Cortex of kidney (tissue), 1 donor: ENCODE results near the gene RBMY1B.
"Not testable (repeated sequence)": the region's sequence is repeated elsewhere in the genome, so short reads cannot be mapped to it uniquely, and the experiment has no call there.

Experiments
- DNase-seq: peaks from one replicate; lab custom pipeline; 2025; lab: John Stamatoyannopoulos, UW

The RBMY1B gene

DNA sequence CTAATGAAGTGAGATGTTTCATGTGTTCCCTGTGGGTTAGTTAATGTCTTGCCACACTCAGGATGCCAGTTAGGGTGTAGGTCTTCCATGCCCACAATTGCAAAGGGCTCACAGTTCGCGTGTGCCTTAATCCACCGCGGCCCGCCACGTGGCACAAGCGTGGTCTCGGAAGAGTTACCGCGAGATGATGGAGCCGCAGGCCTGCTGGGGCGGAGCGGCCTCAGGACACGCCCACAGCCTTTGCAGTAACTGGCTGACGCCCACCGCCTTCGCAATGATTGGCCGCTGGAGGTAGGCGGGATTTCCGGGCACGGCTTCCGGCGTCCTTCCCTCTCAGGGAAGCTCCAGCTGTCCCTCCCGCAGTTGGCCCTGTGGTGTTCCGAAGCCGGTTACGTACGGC lies at the start of gene RBMY1B:
TSS of gene RBMY1B (plus strand) at position 301 of the 400 bp plus-strand sequence. CDS start 2,013 bp downstream, outside the sequence.
- not testable (repeated sequence) for DNase-seq

DNA sequence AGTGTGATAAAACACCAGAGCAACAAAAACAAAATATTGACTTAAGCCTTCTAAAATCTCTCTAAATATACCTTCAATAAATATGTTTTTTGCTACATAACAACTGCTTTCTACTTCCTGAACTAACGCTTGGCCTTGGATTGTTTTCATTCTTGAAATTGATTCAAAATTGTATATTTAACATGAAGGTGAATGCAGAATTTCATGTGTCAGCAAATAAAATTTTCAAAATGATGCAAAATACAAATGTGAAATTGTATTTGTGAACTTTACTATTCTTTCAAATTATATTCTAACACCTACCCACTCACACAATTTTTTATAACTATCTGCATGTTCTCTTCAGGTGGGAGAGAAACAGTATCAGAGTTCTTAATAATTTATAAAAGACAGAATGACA lies 48.2 kb upstream of the RBMY1B start:
- not testable (repeated sequence) for DNase-seq

DNA sequence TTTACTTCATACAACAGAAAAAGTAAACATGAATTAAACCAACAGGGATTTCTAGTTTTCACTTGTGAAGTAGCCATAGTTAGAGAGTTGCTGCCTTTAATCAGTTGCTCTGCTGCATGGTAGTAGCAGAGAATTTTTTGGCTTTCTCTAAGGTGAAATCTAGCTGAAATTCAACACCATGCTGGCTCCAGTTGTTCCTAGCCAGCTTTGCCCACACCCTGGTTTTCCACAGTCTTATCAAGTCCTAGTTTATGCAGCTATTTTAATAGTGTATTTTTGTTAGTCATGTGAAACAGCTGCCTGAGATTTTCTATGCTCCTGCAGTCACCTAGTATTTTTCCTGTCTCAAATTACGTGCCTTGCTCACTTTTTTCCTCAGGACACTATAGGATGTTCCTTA lies 28.2 kb upstream of the RBMY1B start:
- no peak for DNase-seq

DNA sequence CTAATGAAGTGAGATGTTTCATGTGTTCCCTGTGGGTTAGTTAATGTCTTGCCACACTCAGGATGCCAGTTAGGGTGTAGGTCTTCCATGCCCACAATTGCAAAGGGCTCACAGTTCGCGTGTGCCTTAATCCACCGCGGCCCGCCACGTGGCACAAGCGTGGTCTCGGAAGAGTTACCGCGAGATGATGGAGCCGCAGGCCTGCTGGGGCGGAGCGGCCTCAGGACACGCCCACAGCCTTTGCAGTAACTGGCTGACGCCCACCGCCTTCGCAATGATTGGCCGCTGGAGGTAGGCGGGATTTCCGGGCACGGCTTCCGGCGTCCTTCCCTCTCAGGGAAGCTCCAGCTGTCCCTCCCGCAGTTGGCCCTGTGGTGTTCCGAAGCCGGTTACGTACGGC lies 23.4 kb downstream of the RBMY1B start, which contains the start of gene RBMY1A1:
TSS of gene RBMY1A1 (plus strand) at position 301 of the 400 bp plus-strand sequence. CDS start 2,013 bp downstream, outside the sequence.
- DNase-seq: not testable (repeated sequence)

DNA sequence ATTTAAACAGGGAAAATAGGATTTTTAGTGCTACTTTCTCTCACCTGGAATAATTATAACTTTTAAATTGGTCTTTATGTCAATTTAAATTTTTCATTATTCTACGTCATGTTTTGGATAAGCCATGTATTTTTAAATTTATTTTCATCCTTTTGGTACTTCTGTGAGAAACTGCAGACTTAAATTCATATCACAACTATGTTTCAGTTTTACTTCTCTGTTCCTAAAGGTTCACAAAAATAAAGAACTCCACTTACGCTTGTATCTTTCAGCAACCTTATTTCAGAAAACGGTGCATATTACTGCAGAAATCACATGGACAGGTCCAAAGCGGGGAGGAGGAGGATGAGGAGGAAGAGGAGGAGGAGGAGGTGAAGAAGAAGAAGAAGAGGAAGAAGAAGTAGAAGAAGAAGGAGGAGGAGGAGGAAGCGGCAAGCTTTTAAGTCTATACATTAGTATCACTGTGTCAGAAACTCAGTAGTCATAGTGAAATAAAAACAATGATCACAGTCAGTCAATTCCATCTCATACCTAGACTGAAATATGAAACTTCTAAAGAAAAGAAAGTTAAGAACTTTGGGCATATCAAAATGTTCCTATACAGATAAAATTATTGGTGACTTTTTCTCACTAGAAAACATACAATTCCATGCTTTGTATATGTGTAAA lies 48.3 kb downstream of the RBMY1B start:
- not testable (repeated sequence) for DNase-seq
